ENCODE measurements around the gene PMFBP1.

DNA sequence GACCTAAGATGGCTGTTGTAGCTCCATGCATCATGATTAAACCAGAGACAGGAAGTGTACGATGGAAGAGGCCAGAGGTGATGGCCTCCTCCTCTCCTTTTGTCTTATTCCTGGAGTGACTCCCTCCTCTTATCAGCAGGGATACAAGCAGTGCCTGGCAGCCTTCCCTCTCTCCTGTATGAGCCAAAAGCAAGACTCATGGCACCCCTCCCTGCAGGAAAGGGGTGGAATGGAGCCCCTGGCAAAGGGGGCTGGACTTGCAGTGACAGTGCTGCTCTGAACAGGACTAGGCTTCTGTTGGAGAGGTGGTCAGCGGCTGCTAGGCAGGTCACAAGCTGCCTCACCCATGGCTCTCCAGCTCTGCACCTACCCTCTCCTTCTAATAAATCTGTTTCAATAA lies 87.0 kb downstream of the PMFBP1 start:
- TF ChIP-seq RFX5 (IDR thresholded peaks at IDR 0.05; ENCODE audit: low read length), result no peak
- TF ChIP-seq, protein P1, sequence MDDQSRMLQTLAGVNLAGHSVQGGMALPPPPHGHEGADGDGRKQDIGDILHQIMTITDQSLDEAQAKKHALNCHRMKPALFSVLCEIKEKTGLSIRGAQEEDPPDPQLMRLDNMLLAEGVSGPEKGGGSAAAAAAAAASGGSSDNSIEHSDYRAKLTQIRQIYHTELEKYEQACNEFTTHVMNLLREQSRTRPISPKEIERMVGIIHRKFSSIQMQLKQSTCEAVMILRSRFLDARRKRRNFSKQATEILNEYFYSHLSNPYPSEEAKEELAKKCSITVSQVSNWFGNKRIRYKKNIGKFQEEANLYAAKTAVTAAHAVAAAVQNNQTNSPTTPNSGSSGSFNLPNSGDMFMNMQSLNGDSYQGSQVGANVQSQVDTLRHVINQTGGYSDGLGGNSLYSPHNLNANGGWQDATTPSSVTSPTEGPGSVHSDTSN (IDR thresholded peaks at IDR 0.05), result no peak
- TF ChIP-seq, protein P2, sequence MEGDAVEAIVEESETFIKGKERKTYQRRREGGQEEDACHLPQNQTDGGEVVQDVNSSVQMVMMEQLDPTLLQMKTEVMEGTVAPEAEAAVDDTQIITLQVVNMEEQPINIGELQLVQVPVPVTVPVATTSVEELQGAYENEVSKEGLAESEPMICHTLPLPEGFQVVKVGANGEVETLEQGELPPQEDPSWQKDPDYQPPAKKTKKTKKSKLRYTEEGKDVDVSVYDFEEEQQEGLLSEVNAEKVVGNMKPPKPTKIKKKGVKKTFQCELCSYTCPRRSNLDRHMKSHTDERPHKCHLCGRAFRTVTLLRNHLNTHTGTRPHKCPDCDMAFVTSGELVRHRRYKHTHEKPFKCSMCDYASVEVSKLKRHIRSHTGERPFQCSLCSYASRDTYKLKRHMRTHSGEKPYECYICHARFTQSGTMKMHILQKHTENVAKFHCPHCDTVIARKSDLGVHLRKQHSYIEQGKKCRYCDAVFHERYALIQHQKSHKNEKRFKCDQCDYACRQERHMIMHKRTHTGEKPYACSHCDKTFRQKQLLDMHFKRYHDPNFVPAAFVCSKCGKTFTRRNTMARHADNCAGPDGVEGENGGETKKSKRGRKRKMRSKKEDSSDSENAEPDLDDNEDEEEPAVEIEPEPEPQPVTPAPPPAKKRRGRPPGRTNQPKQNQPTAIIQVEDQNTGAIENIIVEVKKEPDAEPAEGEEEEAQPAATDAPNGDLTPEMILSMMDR (IDR thresholded peaks at IDR 0.05), result no peak
- TF ChIP-seq TCF12 (IDR thresholded peaks at IDR 0.05), result no peak
- no peak for TF ChIP-seq GATA2 (CRISPR knock-in tag; IDR thresholded peaks at IDR 0.05)
